Smooth muscle cell (in vitro differentiated cells): ENCODE results near the gene MEGF9. TPM values are rescaled to one million over a fixed set of nuclear protein-coding genes. Genes with fewer than 3 reads are reported as not detected.
"Not testable (repeated sequence)": the region's sequence is repeated elsewhere in the genome, so short reads cannot be mapped to it uniquely, and the experiment has no call there.

Experiments
- DNase-seq: peaks from one replicate; lab custom pipeline; 2025; ENCODE audit not compliant: unreplicated experiment; lab: John Stamatoyannopoulos, UW
- H2AFZ ChIP-seq: fragments of 200-600 bp; sonication (generic); 2 replicates; pipeline ENCODE4 v1.6.0; 2016; ENCODE audit warnings: antibody characterized with exemption, low read depth, mild to moderate bottlenecking
- H3F3A ChIP-seq: fragments of 200-600 bp; sonication (generic); 2 replicates; pipeline ENCODE4 v1.6.0; 2017; ENCODE audit warnings: antibody characterized with exemption, low read depth
- H3K27ac ChIP-seq: fragments of 200-600 bp; sonication (generic); 2 replicates; pipeline ENCODE4 v1.5.1; 2016; ENCODE audit warnings: low read depth, mild to moderate bottlenecking
- H3K27me3 ChIP-seq: fragments of 200-600 bp; sonication (generic); 2 replicates; pipeline ENCODE4 v1.6.1; 2016; ENCODE audit warnings: low read depth, mild to moderate bottlenecking
- H3K36me3 ChIP-seq: fragments of 200-600 bp; sonication (generic); 2 replicates; pipeline ENCODE4 v1.5.1; 2016; ENCODE audit warnings: low read depth
- H3K4me1 ChIP-seq: fragments of 200-600 bp; sonication (generic); 2 replicates; pipeline ENCODE4 v1.5.1; 2016; ENCODE audit warnings: low read depth
- H3K4me2 ChIP-seq: fragments of 200-600 bp; sonication (generic); 2 replicates; pipeline ENCODE4 v1.6.0; 2016; ENCODE audit warnings: mild to moderate bottlenecking
- H3K4me3 ChIP-seq: fragments of 200-600 bp; sonication (generic); 2 replicates; pipeline ENCODE4 v1.5.1; 2016; ENCODE audit warnings: mild to moderate bottlenecking
- H3K79me2 ChIP-seq: fragments of 200-600 bp; sonication (generic); 2 replicates; pipeline ENCODE4 v1.6.0; 2016; ENCODE audit warnings: low read depth, mild to moderate bottlenecking
- H3K9ac ChIP-seq: fragments of 200-600 bp; sonication (generic); 2 replicates; pipeline ENCODE4 v1.6.0; 2016; ENCODE audit warnings: low read depth
- H3K9me3 ChIP-seq: fragments of 200-600 bp; sonication (generic); replicated peaks from 2 replicates; pipeline ENCODE4 v1.5.1; 2016; ENCODE audit warnings: low read depth
- H4K20me1 ChIP-seq: fragments of 200-600 bp; sonication (generic); 2 replicates; pipeline ENCODE4 v1.6.0; 2016; ENCODE audit warnings: low read depth
- WGBS: methylation state at CpG from one replicate; pipeline ENCODE4 v1.1.7; 2016; ENCODE audit warnings: low lambda C conversion rate; 5-methylcytosine and 5-hydroxymethylcytosine counted together
- polyA plus RNA-seq: library from polyadenylated mRNA; unstranded; fragments of >200 nt; fragmentation: Nextera tagmentation; extraction: Ambion mirVana; gene quantifications from 2 replicates; pipeline ENCODE4 v1.2.1, GENCODE V29; 2016
- total RNA-seq: library from RNA; depleted of rRNA; stranded (reverse); fragments of >200 nt; gene quantifications from 2 replicates; pipeline ENCODE4 v1.2.3, GENCODE V29; 2014
- TF ChIP-seq, protein P1 (sequence below): fragments of 200-600 bp; sonication (generic); IDR thresholded peaks from 2 replicates; pipeline ENCODE4 v1.5.1; 2017; ENCODE audit warnings: borderline replicate concordance, mild to moderate bottlenecking, antibody characterized with exemption; ENCODE audit not compliant: insufficient read depth, poor library complexity, severe bottlenecking

Gene MEGF9
- total and polyA plus RNA-seq, 2 experiments from 2014 or later, result 1.8 to 6.0 TPM

DNA sequence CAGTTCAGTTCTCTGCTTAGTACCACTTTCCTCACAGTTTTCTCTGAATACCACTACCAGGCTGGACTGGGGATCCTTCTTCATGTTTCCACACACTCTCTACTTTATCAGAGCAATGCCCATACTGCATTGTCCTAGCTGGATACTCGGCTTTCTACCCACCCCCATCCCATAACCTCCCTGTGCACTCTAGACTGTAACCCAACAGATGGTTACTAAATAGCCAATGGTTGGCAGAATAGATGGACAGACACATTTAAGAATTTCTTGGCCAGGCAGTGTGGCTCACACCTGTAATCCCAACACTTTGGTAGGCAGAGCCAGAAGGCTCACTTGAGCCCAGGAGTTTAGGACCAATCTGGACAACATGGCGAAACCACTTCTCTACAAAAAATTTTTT lies 157.1 kb downstream of the MEGF9 start:
- H3K27me3 ChIP-seq, result no peaks in the 10 kb centered on the region
- no peak overlapping the region for H3K4me2 ChIP-seq
- H3K4me1 ChIP-seq, result no peaks in the 10 kb centered on the region
- no peak overlapping the region for H3K4me3 ChIP-seq
- H2AFZ ChIP-seq, result no peak overlapping the region
- no peaks in the 10 kb centered on the region for H3F3A ChIP-seq
- no peak for DNase-seq
- H3K27ac ChIP-seq, result no peak overlapping the region
- H3K9me3 ChIP-seq, result no peaks in the 10 kb centered on the region
- H3K36me3 ChIP-seq, result no peaks in the 10 kb centered on the region
- 45% methylated on average over 2 of the region's 2 CpGs for whole genome bisulfite sequencing
- TF ChIP-seq, protein P1, sequence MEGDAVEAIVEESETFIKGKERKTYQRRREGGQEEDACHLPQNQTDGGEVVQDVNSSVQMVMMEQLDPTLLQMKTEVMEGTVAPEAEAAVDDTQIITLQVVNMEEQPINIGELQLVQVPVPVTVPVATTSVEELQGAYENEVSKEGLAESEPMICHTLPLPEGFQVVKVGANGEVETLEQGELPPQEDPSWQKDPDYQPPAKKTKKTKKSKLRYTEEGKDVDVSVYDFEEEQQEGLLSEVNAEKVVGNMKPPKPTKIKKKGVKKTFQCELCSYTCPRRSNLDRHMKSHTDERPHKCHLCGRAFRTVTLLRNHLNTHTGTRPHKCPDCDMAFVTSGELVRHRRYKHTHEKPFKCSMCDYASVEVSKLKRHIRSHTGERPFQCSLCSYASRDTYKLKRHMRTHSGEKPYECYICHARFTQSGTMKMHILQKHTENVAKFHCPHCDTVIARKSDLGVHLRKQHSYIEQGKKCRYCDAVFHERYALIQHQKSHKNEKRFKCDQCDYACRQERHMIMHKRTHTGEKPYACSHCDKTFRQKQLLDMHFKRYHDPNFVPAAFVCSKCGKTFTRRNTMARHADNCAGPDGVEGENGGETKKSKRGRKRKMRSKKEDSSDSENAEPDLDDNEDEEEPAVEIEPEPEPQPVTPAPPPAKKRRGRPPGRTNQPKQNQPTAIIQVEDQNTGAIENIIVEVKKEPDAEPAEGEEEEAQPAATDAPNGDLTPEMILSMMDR, result no peak
- H4K20me1 ChIP-seq, result peaks cover under 1% of the 10 kb centered on the region
- H3K9ac ChIP-seq, result no peak overlapping the region
- peaks cover 7% of the 10 kb centered on the region for H3K79me2 ChIP-seq

DNA sequence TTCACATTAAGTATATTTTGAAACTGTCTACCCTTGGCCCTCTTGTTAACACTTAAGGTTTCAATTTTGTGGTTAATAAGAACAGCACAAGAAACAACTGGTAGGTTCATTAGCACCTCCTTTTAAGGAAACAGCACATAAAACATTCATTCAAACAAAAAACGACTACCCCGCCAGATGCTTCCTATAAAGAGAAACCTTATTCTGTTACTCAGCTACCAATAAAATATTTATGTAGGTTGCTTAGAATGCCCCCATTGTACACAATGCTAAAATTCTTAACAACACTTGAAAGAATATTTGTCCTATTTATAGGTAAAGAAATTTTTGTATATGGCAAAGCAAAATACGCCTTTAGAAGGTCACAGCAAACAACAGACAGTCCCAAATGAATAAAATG lies 157.5 kb downstream of the MEGF9 start:
- Histone ChIP-seq H2AFZ (no peak overlapping the region), H3K4me2 (no peak overlapping the region), H3K4me3 (no peak overlapping the region), H3K27ac (no peak overlapping the region), H3K79me2 (peaks cover 7% of the 10 kb centered on the region), H3K9ac (no peak overlapping the region), H3F3A (no peaks in the 10 kb centered on the region), H3K9me3 (no peaks in the 10 kb centered on the region), H4K20me1 (no peaks in the 10 kb centered on the region), H3K27me3 (no peaks in the 10 kb centered on the region), H3K36me3 (no peaks in the 10 kb centered on the region), H3K4me1 (no peaks in the 10 kb centered on the region)
- no peak for DNase-seq
- TF ChIP-seq, protein P1, result no peak
- 91% methylated on average over 3 of the region's 3 CpGs for WGBS

DNA sequence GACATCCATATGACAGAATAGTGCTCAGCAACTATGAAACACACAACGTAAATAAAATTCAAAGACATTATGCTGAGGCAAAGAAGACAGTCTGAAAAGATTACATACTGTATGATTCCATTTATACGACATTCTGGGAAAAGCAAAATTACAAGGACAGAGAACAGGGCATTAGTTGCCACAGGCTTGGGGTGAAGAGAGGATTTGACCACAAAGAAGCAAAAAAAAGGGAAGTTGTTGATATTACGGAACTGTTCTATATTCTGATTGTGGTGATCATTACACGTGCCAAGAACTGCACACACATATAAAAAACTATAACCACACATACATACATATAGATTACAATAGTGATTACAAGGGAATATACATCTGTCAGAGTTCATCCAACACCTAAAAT lies 158.4 kb downstream of the MEGF9 start:
- 95% methylated on average over 4 of the region's 4 CpGs for WGBS

DNA sequence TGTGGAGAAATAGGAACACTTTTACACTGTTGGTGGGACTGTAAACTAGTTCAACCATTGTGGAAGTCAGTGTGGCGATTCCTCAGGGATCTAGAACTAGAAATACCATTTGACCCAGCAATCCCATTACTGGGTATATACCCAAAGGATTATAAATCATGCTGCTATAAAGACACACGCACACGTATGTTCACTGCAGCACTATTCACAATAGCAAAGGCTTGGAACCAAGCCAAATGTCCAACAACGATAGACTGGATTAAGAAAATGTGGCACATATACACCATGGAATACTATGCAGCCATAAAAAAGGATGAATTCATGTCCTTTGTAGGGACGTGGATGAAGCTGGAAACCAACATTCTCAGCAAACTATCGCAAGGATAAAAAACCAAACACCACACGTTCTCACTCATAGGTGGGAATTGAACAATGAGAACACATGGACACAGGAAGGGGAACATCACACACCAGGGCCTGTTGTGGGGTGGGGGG lies 162.0 kb downstream of the MEGF9 start:
- H3K4me2 ChIP-seq, H3K4me1 ChIP-seq, H3K9me3 ChIP-seq, H3K9ac ChIP-seq, H2AFZ ChIP-seq, DNase-seq, H3K36me3 ChIP-seq, H3K27ac ChIP-seq, H4K20me1 ChIP-seq, H3K79me2 ChIP-seq, H3K27me3 ChIP-seq, H3F3A ChIP-seq, H3K4me3 ChIP-seq: not testable (repeated sequence)
- over 99% methylated on average over 6 of the region's 7 CpGs for WGBS

More for the DNA sequence above, 158.4 kb downstream of the MEGF9 start:
- DNase-seq, result no peak
- no peaks in the 10 kb centered on the region for H3F3A ChIP-seq
- H3K27me3 ChIP-seq, result no peaks in the 10 kb centered on the region
- TF ChIP-seq, protein P1, result no peak
- no peak overlapping the region for H3K27ac ChIP-seq
- H3K4me3 ChIP-seq, result no peak overlapping the region
- no peaks in the 10 kb centered on the region for H3K36me3 ChIP-seq
- H3K4me2 ChIP-seq, result no peak overlapping the region
- H3K9ac ChIP-seq, result no peak overlapping the region
- H4K20me1 ChIP-seq, result peaks cover 6% of the 10 kb centered on the region
- H3K4me1 ChIP-seq, result no peaks in the 10 kb centered on the region
- peaks cover 7% of the 10 kb centered on the region for H3K79me2 ChIP-seq
- no peak overlapping the region for H2AFZ ChIP-seq
- H3K9me3 ChIP-seq, result no peaks in the 10 kb centered on the region

Other genes starting within 250 kb of the MEGF9 start
- 33.7 and 38.5 TPM in 2 replicates for gene CDK5RAP2, start 134.3 kb downstream of the MEGF9 start, total RNA-seq
- gene CDK5RAP2, start 134.3 kb downstream of the MEGF9 start, polyA plus RNA-seq, result 32.2 and 38.3 TPM in 2 replicates
- gene FBXW2, start 78.9 kb upstream of the MEGF9 start, total RNA-seq, result 17.2 and 35.4 TPM in 2 replicates
- gene FBXW2, start 78.9 kb upstream of the MEGF9 start, polyA plus RNA-seq, result 22.1 and 28.6 TPM in 2 replicates
- 17.7 and 18.6 TPM in 2 replicates for gene PSMD5, start 128.5 kb upstream of the MEGF9 start, total RNA-seq
- 12.9 and 14.4 TPM in 2 replicates for gene PSMD5, start 128.5 kb upstream of the MEGF9 start, polyA plus RNA-seq
- 18.2 and 19.3 TPM in 2 replicates for gene PHF19, start 162.7 kb upstream of the MEGF9 start, total RNA-seq
- 14.1 and 16.0 TPM in 2 replicates for gene PHF19, start 162.7 kb upstream of the MEGF9 start, polyA plus RNA-seq
- 5.4 and 5.9 TPM in 2 replicates for gene TRAF1, start 212.3 kb upstream of the MEGF9 start, total RNA-seq
- gene TRAF1, start 212.3 kb upstream of the MEGF9 start, polyA plus RNA-seq, result 2.9 and 4.6 TPM in 2 replicates